ENCODE data around the gene RASSF10. TPM values are rescaled to one million over a fixed set of nuclear protein-coding genes. Genes with fewer than 3 reads are reported as not detected.

RASSF10 gene
- total RNA-seq, 1 experiment from 2014 or later: 0.12 TPM

- DNase-seq (ENCODE audit: low read depth): no peak
Observed at GRCh38 chr11:12994476-12994875, 14.6 kb upstream of the RASSF10 start.

- DNase-seq (ENCODE audit: low read depth): no peak
Observed at GRCh38 chr11:12995188-12995587, 13.9 kb upstream of the RASSF10 start.

GRCh38 chr11:12995823-12996222 lies 13.3 kb upstream of the RASSF10 start:
- DNase-seq (ENCODE audit: low read depth): no peak

GRCh38 chr11:12997168-12997567 lies 11.9 kb upstream of the RASSF10 start:
- no peak for DNase-seq (ENCODE audit: low read depth)

- DNase-seq (ENCODE audit: low read depth): no peak
Observed at GRCh38 chr11:12998336-12998735, 10.8 kb upstream of the RASSF10 start.

GRCh38 chr11:12999597-12999996 lies 9.5 kb upstream of the RASSF10 start:
- no peak for DNase-seq (ENCODE audit: low read depth)

- DNase-seq (ENCODE audit: low read depth): no peak
Observed at GRCh38 chr11:13000116-13000515, 9.0 kb upstream of the RASSF10 start.

GRCh38 chr11:13000721-13001120 lies 8.4 kb upstream of the RASSF10 start:
- DNase-seq (ENCODE audit: low read depth): no peak

- DNase-seq (ENCODE audit: low read depth): no peak
Observed at GRCh38 chr11:13003736-13004493, 5.2 kb upstream of the RASSF10 start.

GRCh38 chr11:13007182-13008060 lies 1.7 kb upstream of the RASSF10 start:
- no peak for DNase-seq (ENCODE audit: low read depth)

GRCh38 chr11:13008061-13008435 lies 1.1 kb upstream of the RASSF10 start:
- DNase-seq (ENCODE audit: low read depth): no peak

GRCh38 chr11:13009476-13009920 lies 382 bp downstream of the RASSF10 start:
- no peak for DNase-seq (ENCODE audit: low read depth)

GRCh38 chr11:13009921-13010748 lies 1.0 kb downstream of the RASSF10 start:
- peak; percentile 30 for DNase-seq (ENCODE audit: low read depth)

GRCh38 chr11:13010749-13011465 lies 1.8 kb downstream of the RASSF10 start:
- no peak for DNase-seq (ENCODE audit: low read depth)

GRCh38 chr11:13011466-13012055 lies 2.4 kb downstream of the RASSF10 start:
- DNase-seq (ENCODE audit: low read depth): no peak

- DNase-seq (ENCODE audit: low read depth): no peak
Observed at GRCh38 chr11:13012056-13012661, 3.0 kb downstream of the RASSF10 start.

- no peak for DNase-seq (ENCODE audit: low read depth)
Observed at GRCh38 chr11:13013054-13013488, 4.0 kb downstream of the RASSF10 start.

- no peak for DNase-seq (ENCODE audit: low read depth)
Observed at GRCh38 chr11:13015753-13016152, 6.6 kb downstream of the RASSF10 start.

GRCh38 chr11:13016415-13016814 lies 7.3 kb downstream of the RASSF10 start:
- peak; percentile 44 for DNase-seq (ENCODE audit: low read depth)

- no peak for DNase-seq (ENCODE audit: low read depth)
Observed at GRCh38 chr11:13019313-13019712, 10.2 kb downstream of the RASSF10 start.
